GM06990 (cell line): Measurements from ENCODE around the gene NFAT5.

Source experiments
- DNase-seq: peaks from one replicate; pipeline ENCODE4 v3.0.0-alpha.2; 2011; ENCODE audit not compliant: insufficient read length; ENCODE audit errors: extremely low read depth
- H3K27me3 ChIP-seq: replicated peaks from 2 replicates; pipeline ENCODE4 v1.6.0; 2011; ENCODE audit warnings: low read length; ENCODE audit not compliant: control insufficient read depth, insufficient read depth
- H3K36me3 ChIP-seq: 2 replicates; pipeline ENCODE4 v1.5.1; 2011; ENCODE audit warnings: low read length; ENCODE audit not compliant: control insufficient read depth, insufficient read depth
- H3K4me3 ChIP-seq: replicated peaks from 2 replicates; pipeline ENCODE4 v1.5.1; 2011; ENCODE audit warnings: low read depth, mild to moderate bottlenecking, control low read depth, low read length
- CTCF ChIP-seq: IDR thresholded peaks from 2 replicates; pipeline ENCODE4 v1.5.1; 2011; ENCODE audit warnings: low read length, control low read depth, mild to moderate bottlenecking, inconsistent platforms; ENCODE audit not compliant: insufficient read depth, poor library complexity, severe bottlenecking

The NFAT5 gene

GRCh38 chr16:69618721-69619120 lies 53.0 kb downstream of the NFAT5 start:
- no peak for DNase-seq
- no peak for TF ChIP-seq CTCF
- H3K4me3 ChIP-seq = no peak overlapping the region

GRCh38 chr16:69619514-69619913 lies 53.7 kb downstream of the NFAT5 start:
- Histone ChIP-seq H3K36me3 (peaks cover 2% of the 10 kb centered on the region; the same call in 1 of the 2 replicates), H3K27me3 (no peaks in the 10 kb centered on the region), H3K4me3 (no peak overlapping the region)
- no peak for TF ChIP-seq CTCF
- DNase-seq = no peak

More at GRCh38 chr16:69618721-69619120, 53.0 kb downstream of the NFAT5 start:
- Histone ChIP-seq H3K27me3 (no peaks in the 10 kb centered on the region), H3K36me3 (peaks cover 2% of the 10 kb centered on the region; the same call in 1 of the 2 replicates)

- Histone ChIP-seq H3K4me3 (no peak overlapping the region), H3K36me3 (peaks cover 2% of the 10 kb centered on the region; the same call in 1 of the 2 replicates), H3K27me3 (no peaks in the 10 kb centered on the region)
- TF ChIP-seq CTCF = no peak
- no peak for DNase-seq
Observed at GRCh38 chr16:69620573-69620972, 54.8 kb downstream of the NFAT5 start.

- H3K27me3 ChIP-seq = no peaks in the 10 kb centered on the region
- H3K36me3 ChIP-seq = no peaks in the 10 kb centered on the region; the same call in 1 of the 2 replicates
- no peak for TF ChIP-seq CTCF
- no peak overlapping the region for H3K4me3 ChIP-seq
- no peak for DNase-seq
Observed at GRCh38 chr16:69621225-69621624, 55.5 kb downstream of the NFAT5 start.

GRCh38 chr16:69626256-69626655 lies 60.5 kb downstream of the NFAT5 start:
- peaks cover 5% of the 10 kb centered on the region for H3K36me3 ChIP-seq
- no peak for TF ChIP-seq CTCF
- no peaks in the 10 kb centered on the region for H3K27me3 ChIP-seq
- DNase-seq = no peak
- no peak overlapping the region for H3K4me3 ChIP-seq

- no peak for DNase-seq
- Histone ChIP-seq H3K27me3 (no peaks in the 10 kb centered on the region), H3K36me3 (peaks cover 14% of the 10 kb centered on the region), H3K4me3 (no peak overlapping the region)
- no peak for TF ChIP-seq CTCF
Observed at GRCh38 chr16:69632828-69633227, 67.1 kb downstream of the NFAT5 start.
